GM23248 (cell line): Measurements from ENCODE around the gene LPCAT2. TPM values are rescaled to one million over a fixed set of nuclear protein-coding genes. Genes with fewer than 3 reads are reported as not detected.

ENCODE experiments used
- DNase-seq: peaks from one replicate; pipeline ENCODE4 v3.0.0-alpha.2; 2015
- H2AFZ ChIP-seq: fragments of 200-600 bp; sonication (generic); 2 replicates; pipeline ENCODE4 v1.6.1; 2016; ENCODE audit warnings: antibody characterized with exemption
- H3F3A ChIP-seq: fragments of 200-600 bp; sonication (generic); 2 replicates; pipeline ENCODE4 v1.6.1; 2016; ENCODE audit warnings: mild to moderate bottlenecking, antibody characterized with exemption, mixed run types; ENCODE audit not compliant: insufficient read depth
- H3K27ac ChIP-seq: fragments of 200-600 bp; sonication (generic); 2 replicates; pipeline ENCODE4 v1.5.1; 2016; ENCODE audit warnings: mild to moderate bottlenecking
- H3K27me3 ChIP-seq: fragments of 200-600 bp; sonication (generic); replicated peaks from 2 replicates; pipeline ENCODE4 v1.6.1; 2016; ENCODE audit warnings: mild to moderate bottlenecking; ENCODE audit not compliant: insufficient read depth
- H3K36me3 ChIP-seq: fragments of 200-600 bp; sonication (generic); 2 replicates; pipeline ENCODE4 v1.6.1; 2016; ENCODE audit warnings: low read depth, mild to moderate bottlenecking
- H3K4me1 ChIP-seq: fragments of 200-600 bp; sonication (generic); 2 replicates; pipeline ENCODE4 v1.6.1; 2016; ENCODE audit warnings: mild to moderate bottlenecking; ENCODE audit not compliant: insufficient read depth
- H3K4me2 ChIP-seq: fragments of 200-600 bp; sonication (generic); one replicate; pipeline ENCODE4 v1.6.1; 2016; ENCODE audit warnings: mild to moderate bottlenecking; ENCODE audit not compliant: unreplicated experiment
- H3K4me3 ChIP-seq: fragments of 200-600 bp; sonication (generic); 2 replicates; pipeline ENCODE4 v1.5.1; 2016; ENCODE audit warnings: mild to moderate bottlenecking
- H3K79me2 ChIP-seq: fragments of 200-600 bp; sonication (generic); 2 replicates; pipeline ENCODE4 v1.6.1; 2016; ENCODE audit warnings: mild to moderate bottlenecking; ENCODE audit not compliant: insufficient read depth
- H3K9ac ChIP-seq: fragments of 200-600 bp; sonication (generic); 2 replicates; pipeline ENCODE4 v1.6.1; 2016; ENCODE audit warnings: mild to moderate bottlenecking
- H3K9me2 ChIP-seq: fragments of 200-600 bp; sonication (generic); 2 replicates; pipeline ENCODE4 v1.6.1; 2016; ENCODE audit warnings: mixed run types, mild to moderate bottlenecking, moderate library complexity; ENCODE audit not compliant: insufficient read depth
- H3K9me3 ChIP-seq: fragments of 200-600 bp; sonication (generic); one replicate; pipeline ENCODE4 v1.6.1; 2017; ENCODE audit warnings: low read depth
- H4K20me1 ChIP-seq: fragments of 200-600 bp; sonication (generic); 2 replicates; pipeline ENCODE4 v1.6.0; 2016; ENCODE audit not compliant: insufficient read depth
- EZH2 ChIP-seq: fragments of 200-600 bp; sonication (generic); IDR thresholded peaks from 2 replicates; pipeline ENCODE4 v1.6.1; 2018; ENCODE audit warnings: antibody characterized with exemption, mild to moderate bottlenecking; ENCODE audit not compliant: insufficient read depth, poor library complexity, severe bottlenecking
- EZH2phosphoT487 ChIP-seq: fragments of 200-600 bp; sonication (generic); IDR thresholded peaks from 2 replicates; pipeline ENCODE4 v1.6.1; 2018; ENCODE audit warnings: antibody characterized with exemption, moderate library complexity, mild to moderate bottlenecking, low read depth; ENCODE audit not compliant: insufficient read depth
- WGBS, 2 experiments: methylation state at CpG; one replicate each; pipeline ENCODE4 v1.1.6; 2015 to 2017; ENCODE audit warnings: low lambda C conversion rate in 2 of 2, low coverage in 1 of 2; ENCODE audit errors: missing lambda C conversion rate in 2 of 2; 5-methylcytosine and 5-hydroxymethylcytosine counted together
- in situ Hi-C: fragments of 300-500 bp; cut with MboI; formaldehyde crosslinking; loops from 2 replicates; pipeline ENCODE4 v1.15.0; 2020
- polyA plus RNA-seq: library from polyadenylated mRNA; unstranded; fragments of >200 nt; fragmentation: Nextera tagmentation; extraction: Ambion mirVana; gene quantifications from 2 replicates; pipeline ENCODE4 v1.2.1, GENCODE V29; 2016
- total RNA-seq: library from RNA; depleted of rRNA; stranded (reverse); fragments of >200 nt; shearing (Covaris generic); gene quantifications from 2 replicates; pipeline ENCODE4 v1.2.3, GENCODE V29; 2014

Gene LPCAT2
- total and polyA plus RNA-seq, 2 experiments from 2014 or later = 11.4 to 12.4 TPM

DNA sequence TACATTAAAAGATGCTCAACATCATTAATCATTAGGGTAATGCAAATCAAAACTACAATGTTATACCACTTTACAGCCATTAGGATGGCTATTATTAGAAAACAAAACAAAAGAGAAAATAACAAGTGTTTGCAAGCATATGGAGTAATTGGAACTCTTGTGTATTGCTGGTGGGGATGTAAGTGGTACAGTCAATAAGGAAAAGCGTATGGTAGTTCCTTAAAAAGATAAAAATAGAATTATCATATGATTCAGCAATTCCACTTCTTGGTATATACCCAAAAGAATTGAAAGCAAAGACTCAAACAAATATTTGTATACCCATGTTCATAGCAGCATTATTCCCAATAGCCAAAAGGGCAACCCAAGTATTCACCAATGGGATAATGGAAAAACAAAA lies 56.2 kb downstream of the LPCAT2 start:
- no peak overlapping the region for H3K4me3 ChIP-seq
- no peak overlapping the region for H2AFZ ChIP-seq
- whole genome bisulfite sequencing, 2 experiments = 96 to 100% methylated on average over 1 of the region's 1 CpG
- no peaks in the 10 kb centered on the region for H3K79me2 ChIP-seq
- H3K9ac ChIP-seq = no peak overlapping the region
- peaks cover 20% of the 10 kb centered on the region for H3F3A ChIP-seq
- H3K4me1 ChIP-seq = peaks cover 50% of the 10 kb centered on the region
- H3K27me3 ChIP-seq = no peaks in the 10 kb centered on the region
- no peaks in the 10 kb centered on the region for H3K9me3 ChIP-seq
- no peaks in the 10 kb centered on the region for H4K20me1 ChIP-seq
- H3K9me2 ChIP-seq = no peaks in the 10 kb centered on the region
- DNase-seq = no peak
- in situ Hi-C loops = no loop called here
- no peak overlapping the region for H3K4me2 ChIP-seq
- H3K27ac ChIP-seq = no peak overlapping the region
- TF ChIP-seq EZH2phosphoT487 (no peak), EZH2 (no peak)
- no peaks in the 10 kb centered on the region for H3K36me3 ChIP-seq

DNA sequence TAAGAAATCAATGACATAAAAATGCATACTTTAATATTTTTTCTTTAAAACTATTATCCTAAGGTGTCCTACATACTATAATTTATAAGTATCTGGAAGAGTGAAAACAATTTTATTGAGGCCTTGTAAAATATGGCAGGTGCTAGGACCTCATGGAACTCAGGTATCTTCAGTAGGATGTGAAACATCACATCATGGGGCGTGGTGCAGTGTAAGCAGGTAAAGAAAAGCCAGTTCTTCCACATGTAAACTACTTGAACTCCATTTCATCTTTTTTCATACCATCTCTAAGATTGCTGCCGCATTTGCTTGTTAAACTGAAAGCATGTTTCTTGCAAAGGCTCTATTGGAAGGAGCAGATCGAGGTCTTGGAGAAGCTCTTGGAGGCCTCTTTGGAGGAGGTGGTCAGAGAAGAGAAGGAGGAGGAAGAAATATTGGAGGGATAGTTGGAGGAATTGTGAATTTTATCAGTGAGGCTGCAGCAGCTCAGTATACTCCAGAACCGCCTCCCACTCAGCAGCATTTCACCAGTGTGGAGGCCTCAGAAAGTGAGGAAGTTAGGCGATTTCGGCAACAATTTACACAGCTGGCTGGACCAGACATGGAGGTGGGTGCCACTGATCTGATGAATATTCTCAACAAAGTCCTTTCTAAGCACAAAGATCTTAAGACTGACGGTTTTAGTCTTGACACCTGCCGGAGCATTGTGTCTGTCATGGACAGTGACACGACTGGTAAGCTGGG lies 57.7 kb downstream of the LPCAT2 start, which contains the start of gene CAPNS2:
Gene CAPNS2 (plus strand): TSS at position 253 of the 744 bp plus-strand sequence. CDS start 73 bp downstream, at position 326.
- no peaks in the 10 kb centered on the region for H3K9me3 ChIP-seq
- in situ Hi-C loops = no loop called here
- no peaks in the 10 kb centered on the region for H3K36me3 ChIP-seq
- no peak within 1 kb of the TSS for H3K9ac ChIP-seq
- H3K79me2 ChIP-seq = no peaks in the 10 kb centered on the region
- H3K27me3 ChIP-seq = no peaks in the 10 kb centered on the region
- peaks cover 20% of the 10 kb centered on the region for H3F3A ChIP-seq
- 99% methylated on average over 9 of the region's 9 CpGs for WGBS, 2 experiments
- H3K4me2 ChIP-seq = peak within 1 kb of the TSS; percentile 6
- H2AFZ ChIP-seq = no peak within 1 kb of the TSS
- DNase-seq = no peak
- no peak within 1 kb of the TSS for H3K27ac ChIP-seq
- TF ChIP-seq EZH2phosphoT487 = no peak
- no peak for TF ChIP-seq EZH2
- H4K20me1 ChIP-seq = no peaks in the 10 kb centered on the region
- H3K4me1 ChIP-seq = peaks cover 50% of the 10 kb centered on the region
- H3K4me3 ChIP-seq = no peak within 1 kb of the TSS
- H3K9me2 ChIP-seq = no peaks in the 10 kb centered on the region

DNA sequence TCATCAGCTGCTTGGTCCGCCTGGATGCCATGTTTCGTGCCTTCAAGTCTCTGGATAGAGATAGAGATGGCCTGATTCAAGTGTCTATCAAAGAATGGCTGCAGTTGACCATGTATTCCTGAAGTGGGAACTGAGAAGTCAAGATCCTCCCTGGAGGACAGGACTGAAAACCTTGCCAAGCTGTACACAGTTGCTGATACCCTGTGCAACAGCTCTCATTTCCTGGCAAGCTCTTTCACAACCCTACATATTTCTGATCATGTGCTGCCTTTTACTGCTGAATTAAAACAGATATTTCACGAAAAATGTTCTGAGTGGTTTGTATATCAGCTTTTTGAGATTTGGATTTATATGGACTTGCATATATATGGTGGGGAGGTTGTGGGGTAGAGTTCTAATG lies 58.5 kb downstream of the LPCAT2 start:
- TF ChIP-seq EZH2phosphoT487 = no peak
- no peak for TF ChIP-seq EZH2
- in situ Hi-C loops = no loop called here
- no peaks in the 10 kb centered on the region for H3K36me3 ChIP-seq
- H2AFZ ChIP-seq = no peak overlapping the region
- H3K4me3 ChIP-seq = no peak overlapping the region
- peaks cover 20% of the 10 kb centered on the region for H3F3A ChIP-seq
- no peak overlapping the region for H3K27ac ChIP-seq
- H3K27me3 ChIP-seq = no peaks in the 10 kb centered on the region
- DNase-seq = peak; percentile 51
- peak overlapping the region; percentile 6 for H3K4me2 ChIP-seq
- no peaks in the 10 kb centered on the region for H3K9me3 ChIP-seq
- WGBS, 2 experiments = 83 to 88% methylated on average over 3 of the region's 3 CpGs
- no peaks in the 10 kb centered on the region for H4K20me1 ChIP-seq
- H3K4me1 ChIP-seq = peaks cover 47% of the 10 kb centered on the region
- H3K9me2 ChIP-seq = no peaks in the 10 kb centered on the region
- H3K79me2 ChIP-seq = no peaks in the 10 kb centered on the region
- no peak overlapping the region for H3K9ac ChIP-seq

- TF ChIP-seq EZH2phosphoT487 (no peak), EZH2 (no peak)
- H4K20me1 ChIP-seq = no peaks in the 10 kb centered on the region
- H3K79me2 ChIP-seq = no peaks in the 10 kb centered on the region
- peaks cover 40% of the 10 kb centered on the region for H3K4me1 ChIP-seq
- no peaks in the 10 kb centered on the region for H3K9me3 ChIP-seq
- no peak for DNase-seq
- no peak overlapping the region for H3K4me2 ChIP-seq
- no peaks in the 10 kb centered on the region for H3K9me2 ChIP-seq
- in situ Hi-C loops = no loop called here
- H3K27ac ChIP-seq = no peak overlapping the region
- H3K9ac ChIP-seq = no peak overlapping the region
- H3K4me3 ChIP-seq = no peak overlapping the region
- no peaks in the 10 kb centered on the region for H3K27me3 ChIP-seq
- peaks cover 13% of the 10 kb centered on the region for H3F3A ChIP-seq
- no peak overlapping the region for H2AFZ ChIP-seq
- 35 to 48% methylated on average over 3 of the region's 3 CpGs for whole genome bisulfite sequencing, 2 experiments
- no peaks in the 10 kb centered on the region for H3K36me3 ChIP-seq
These were observed 59.3 kb downstream of the LPCAT2 start for GRCh38 chr16:55568207-55568606.
